ENCODE data around the gene NR1H3. TPM values are rescaled to one million over a fixed set of nuclear protein-coding genes. Genes with fewer than 3 reads are reported as not detected.

The NR1H3 gene
- total RNA-seq, 1 experiment from 2014 or later, result 31.6 TPM

DNA sequence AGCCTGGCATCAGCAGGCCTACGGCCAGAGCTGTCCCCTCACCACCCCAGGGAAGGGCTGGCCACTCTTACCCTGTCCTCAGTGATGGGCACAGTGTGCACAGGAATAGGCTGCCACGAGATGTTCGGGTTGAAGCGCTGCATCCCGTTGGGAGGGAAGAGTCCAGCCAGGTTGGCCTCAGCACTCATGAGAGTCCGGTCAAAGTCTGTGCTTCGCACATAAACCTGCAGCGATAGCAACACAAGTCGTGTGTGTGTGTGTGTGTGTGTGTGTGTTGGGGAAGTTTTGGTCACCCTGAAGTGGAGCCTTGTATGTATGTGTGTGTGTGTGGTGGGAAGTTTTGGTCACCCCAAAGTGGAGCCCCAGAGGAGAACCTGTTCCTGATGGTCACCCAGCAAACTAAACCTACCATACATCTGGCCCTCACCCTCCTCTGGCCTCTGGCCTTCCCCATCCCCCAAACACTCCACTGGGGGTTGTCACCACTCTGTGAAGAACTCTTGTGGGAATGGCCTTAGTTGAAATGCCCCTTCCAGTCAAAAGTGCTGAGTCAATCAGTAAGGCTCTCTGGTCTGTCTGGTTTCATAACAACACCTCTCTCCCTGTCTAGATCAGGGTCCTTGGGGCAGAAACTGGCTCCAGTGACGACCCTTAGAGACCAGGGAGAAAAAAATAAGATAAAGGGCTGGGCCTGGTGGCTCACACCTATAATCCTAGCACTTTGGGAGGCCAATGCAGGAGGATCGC is 12.0 kb upstream of the NR1H3 start:
- BruUV-seq (replicated peaks), result no TSS peak

DNA sequence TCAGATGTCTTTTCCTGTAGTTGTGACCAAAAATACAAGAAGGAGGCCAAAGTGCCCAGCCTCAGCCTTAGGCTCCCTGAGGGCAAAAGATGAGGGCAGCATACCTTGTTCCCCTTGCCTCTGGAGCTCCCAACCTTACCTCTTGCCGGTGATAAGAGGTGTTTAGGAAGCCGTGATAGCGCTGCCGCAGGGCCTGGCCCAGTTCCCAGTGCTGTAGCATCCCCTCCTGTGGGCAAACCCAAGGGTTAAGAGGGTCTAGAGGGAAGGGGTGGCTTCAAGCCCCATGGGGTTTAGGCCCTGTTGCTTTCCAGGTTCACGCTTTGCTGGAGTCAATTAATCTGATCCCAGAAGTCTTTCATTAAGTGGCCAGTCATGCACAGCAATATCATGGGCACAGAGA is 10.3 kb upstream of the NR1H3 start:
- no peaks in the 10 kb centered on the region for H3K36me3 ChIP-seq (ENCODE audit: low read depth, low read length)
- peaks cover 33% of the 10 kb centered on the region for H3K79me2 ChIP-seq (ENCODE audit: low read length)
- DNase-seq (no peak), ATAC-seq (no peak)
- H3K4me1 ChIP-seq (ENCODE audit: insufficient read depth, low read length), result peaks cover 7% of the 10 kb centered on the region; the same call in 1 of the 2 replicates
- no peaks in the 10 kb centered on the region for H3K9me2 ChIP-seq (replicated peaks; ENCODE audit: low read length)
- TF ChIP-seq EZH2phosphoT487 (IDR thresholded peaks at IDR 0.05; ENCODE audit: borderline replicate concordance, low read length), result no peak
- TF ChIP-seq, protein P1, sequence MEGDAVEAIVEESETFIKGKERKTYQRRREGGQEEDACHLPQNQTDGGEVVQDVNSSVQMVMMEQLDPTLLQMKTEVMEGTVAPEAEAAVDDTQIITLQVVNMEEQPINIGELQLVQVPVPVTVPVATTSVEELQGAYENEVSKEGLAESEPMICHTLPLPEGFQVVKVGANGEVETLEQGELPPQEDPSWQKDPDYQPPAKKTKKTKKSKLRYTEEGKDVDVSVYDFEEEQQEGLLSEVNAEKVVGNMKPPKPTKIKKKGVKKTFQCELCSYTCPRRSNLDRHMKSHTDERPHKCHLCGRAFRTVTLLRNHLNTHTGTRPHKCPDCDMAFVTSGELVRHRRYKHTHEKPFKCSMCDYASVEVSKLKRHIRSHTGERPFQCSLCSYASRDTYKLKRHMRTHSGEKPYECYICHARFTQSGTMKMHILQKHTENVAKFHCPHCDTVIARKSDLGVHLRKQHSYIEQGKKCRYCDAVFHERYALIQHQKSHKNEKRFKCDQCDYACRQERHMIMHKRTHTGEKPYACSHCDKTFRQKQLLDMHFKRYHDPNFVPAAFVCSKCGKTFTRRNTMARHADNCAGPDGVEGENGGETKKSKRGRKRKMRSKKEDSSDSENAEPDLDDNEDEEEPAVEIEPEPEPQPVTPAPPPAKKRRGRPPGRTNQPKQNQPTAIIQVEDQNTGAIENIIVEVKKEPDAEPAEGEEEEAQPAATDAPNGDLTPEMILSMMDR (conservative IDR thresholded peaks at IDR 0.05; ENCODE audit: low read depth, low read length), result no peak
- TF ChIP-seq EZH2 (IDR thresholded peaks at IDR 0.05; ENCODE audit: low read length, unreplicated experiment), result no peak
- no peaks in the 10 kb centered on the region for H3K9me3 ChIP-seq (ENCODE audit: low read length)
- no peaks in the 10 kb centered on the region for H4K20me1 ChIP-seq (ENCODE audit: low read length)
- POLR2A ChIA-PET (ENCODE audit: unreplicated experiment), result no interaction called here
- H3K4me2 ChIP-seq (ENCODE audit: low read length), result peak overlapping the region; percentile 100
- H3K9ac ChIP-seq (ENCODE audit: low read length), result no peak overlapping the region
- H3K27ac ChIP-seq (ENCODE audit: low read length), result no peak overlapping the region
- intact Hi-C loops (cut with micrococcal nuclease), result no loop called here
- H2AFZ ChIP-seq (ENCODE audit: low read length), result no peak overlapping the region
- H3K4me3 ChIP-seq (ENCODE audit: low read length), result peak overlapping the region; percentile 98
- H3F3A ChIP-seq (ENCODE audit: low read length, unreplicated experiment), result no peaks in the 10 kb centered on the region
- CTCF ChIA-PET, result no interaction called here
- BruUV-seq (replicated peaks), result no TSS peak
- no peaks in the 10 kb centered on the region for H3K27me3 ChIP-seq (ENCODE audit: low read length)

More for the DNA sequence above, 12.0 kb upstream of the NR1H3 start:
- H3K9me3 ChIP-seq (ENCODE audit: low read length), result no peaks in the 10 kb centered on the region
- H3K4me1 ChIP-seq (ENCODE audit: insufficient read depth, low read length), result peaks cover 7% of the 10 kb centered on the region; the same call in 1 of the 2 replicates
- H3K36me3 ChIP-seq (ENCODE audit: low read depth, low read length), result no peaks in the 10 kb centered on the region
- no peaks in the 10 kb centered on the region for H3K27me3 ChIP-seq (ENCODE audit: low read length)
- H3K79me2 ChIP-seq (ENCODE audit: low read length), result peaks cover 33% of the 10 kb centered on the region
- H3K4me3 ChIP-seq (ENCODE audit: low read length), result no peak overlapping the region
- ChIA-PET POLR2A (ENCODE audit: unreplicated experiment) (no interaction called here), CTCF (no interaction called here)
- no peak for TF ChIP-seq EZH2phosphoT487 (IDR thresholded peaks at IDR 0.05; ENCODE audit: borderline replicate concordance, low read length)
- H3K4me2 ChIP-seq (ENCODE audit: low read length), result no peak overlapping the region
- no peaks in the 10 kb centered on the region for H3F3A ChIP-seq (ENCODE audit: low read length, unreplicated experiment)
- DNase-seq (no peak), ATAC-seq (no peak)
- H3K9me2 ChIP-seq (replicated peaks; ENCODE audit: low read length), result no peaks in the 10 kb centered on the region
- H4K20me1 ChIP-seq (ENCODE audit: low read length), result no peaks in the 10 kb centered on the region
- H2AFZ ChIP-seq (ENCODE audit: low read length), result no peak overlapping the region
- intact Hi-C loops (cut with micrococcal nuclease), result no loop called here
- no peak overlapping the region for H3K27ac ChIP-seq (ENCODE audit: low read length)
- no peak overlapping the region for H3K9ac ChIP-seq (ENCODE audit: low read length)

DNA sequence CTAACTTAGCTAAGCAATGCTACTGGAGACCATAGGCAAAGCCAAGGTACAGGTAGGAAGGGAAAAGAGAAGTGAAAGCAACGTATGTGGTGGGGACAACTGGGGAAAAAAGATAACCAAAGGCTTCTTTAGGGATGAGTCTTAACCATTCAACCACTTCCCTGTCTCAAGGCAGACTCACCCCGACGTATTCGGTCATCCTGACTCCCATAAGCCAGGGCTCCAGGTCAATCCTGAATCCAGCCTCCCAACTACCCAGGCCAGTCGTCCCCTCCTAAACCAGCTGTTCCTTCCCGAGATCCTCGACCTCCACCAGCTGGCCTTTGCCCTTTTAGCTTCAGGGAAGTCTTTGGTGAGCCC is 9.5 kb upstream of the NR1H3 start:
- Histone ChIP-seq H3K9ac (ENCODE audit: low read length) (peak overlapping the region; percentile 86), H3K9me2 (replicated peaks; ENCODE audit: low read length) (no peaks in the 10 kb centered on the region), H3K4me1 (ENCODE audit: insufficient read depth, low read length) (peaks cover 7% of the 10 kb centered on the region; the same call in 1 of the 2 replicates), H4K20me1 (ENCODE audit: low read length) (no peaks in the 10 kb centered on the region), H3F3A (ENCODE audit: low read length, unreplicated experiment) (no peaks in the 10 kb centered on the region), H3K9me3 (ENCODE audit: low read length) (no peaks in the 10 kb centered on the region), H2AFZ (ENCODE audit: low read length) (peak overlapping the region; percentile 96), H3K4me3 (ENCODE audit: low read length) (peak overlapping the region; percentile 98), H3K27ac (ENCODE audit: low read length) (0 out of 2 replicates have a peak overlapping the region, but pooled peaks have one; percentile 59), H3K4me2 (ENCODE audit: low read length) (peak overlapping the region; percentile 100), H3K36me3 (ENCODE audit: low read depth, low read length) (no peaks in the 10 kb centered on the region), H3K79me2 (ENCODE audit: low read length) (peaks cover 33% of the 10 kb centered on the region), H3K27me3 (ENCODE audit: low read length) (no peaks in the 10 kb centered on the region)
- ChIA-PET CTCF (interaction anchor here (1.3 to 1.4 kb wide), 2 partner anchors 11 to 63 kb away, joined by 6 to 9 read pairs; no protein-coding TSS in a partner anchor), POLR2A (ENCODE audit: unreplicated experiment) (interaction anchor here (0.6 kb wide), 1 partner anchor 328 kb away, joined by 3 read pairs; no protein-coding TSS in a partner anchor)
- TF ChIP-seq EZH2phosphoT487 (IDR thresholded peaks at IDR 0.05; ENCODE audit: borderline replicate concordance, low read length), result no peak
- TF ChIP-seq, protein P1 (conservative IDR thresholded peaks at IDR 0.05; ENCODE audit: low read depth, low read length), result no peak
- TF ChIP-seq EZH2 (IDR thresholded peaks at IDR 0.05; ENCODE audit: low read length, unreplicated experiment), result no peak
- no peak for DNase-seq
- ATAC-seq, result peak; percentile 52
- TSS peak; percentile 79 for BruUV-seq (replicated peaks)
- intact Hi-C loops (cut with micrococcal nuclease), result loop anchor here (2.0 kb wide), 1 partner anchor 71 kb away; the partner anchor contains the start of gene ARFGAP2
